ENCODE data around the gene OXCT2.

Gene OXCT2

DNA sequence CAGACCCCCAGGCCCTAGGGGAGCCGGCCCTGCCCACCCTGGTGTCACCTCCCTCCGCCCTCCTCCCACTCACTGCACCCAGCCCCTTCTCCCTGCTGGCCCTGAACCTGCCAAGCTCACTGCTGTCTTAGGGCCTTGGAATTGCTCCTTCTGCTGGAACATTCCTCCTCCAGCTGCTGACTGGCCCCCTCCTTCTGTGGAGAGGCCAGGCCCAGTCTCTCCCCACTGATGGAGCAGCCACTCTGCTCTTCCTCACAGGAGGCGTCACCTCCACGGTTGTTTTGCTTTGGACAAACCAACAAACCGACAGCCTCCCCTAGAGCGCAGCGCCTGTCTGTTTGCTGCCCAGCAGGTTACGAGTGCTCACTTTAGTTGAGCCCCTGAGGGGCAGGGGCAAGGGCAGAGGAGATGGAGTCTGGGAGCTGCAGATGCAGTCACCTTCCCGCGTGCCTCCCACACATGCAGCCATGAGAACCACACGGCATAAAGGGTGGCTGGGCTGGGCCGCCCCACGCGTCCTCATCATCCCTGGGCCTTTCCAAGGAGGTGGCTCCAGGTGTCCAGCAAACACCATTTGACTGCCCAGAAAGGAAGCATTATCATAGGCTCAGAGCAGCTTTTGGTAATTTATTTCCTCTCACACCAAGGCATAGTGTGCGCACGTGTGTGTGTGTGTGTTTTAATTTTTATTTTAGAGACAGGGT, 9.4 kb downstream of the OXCT2 start:
- TF ChIP-seq, protein P1, sequence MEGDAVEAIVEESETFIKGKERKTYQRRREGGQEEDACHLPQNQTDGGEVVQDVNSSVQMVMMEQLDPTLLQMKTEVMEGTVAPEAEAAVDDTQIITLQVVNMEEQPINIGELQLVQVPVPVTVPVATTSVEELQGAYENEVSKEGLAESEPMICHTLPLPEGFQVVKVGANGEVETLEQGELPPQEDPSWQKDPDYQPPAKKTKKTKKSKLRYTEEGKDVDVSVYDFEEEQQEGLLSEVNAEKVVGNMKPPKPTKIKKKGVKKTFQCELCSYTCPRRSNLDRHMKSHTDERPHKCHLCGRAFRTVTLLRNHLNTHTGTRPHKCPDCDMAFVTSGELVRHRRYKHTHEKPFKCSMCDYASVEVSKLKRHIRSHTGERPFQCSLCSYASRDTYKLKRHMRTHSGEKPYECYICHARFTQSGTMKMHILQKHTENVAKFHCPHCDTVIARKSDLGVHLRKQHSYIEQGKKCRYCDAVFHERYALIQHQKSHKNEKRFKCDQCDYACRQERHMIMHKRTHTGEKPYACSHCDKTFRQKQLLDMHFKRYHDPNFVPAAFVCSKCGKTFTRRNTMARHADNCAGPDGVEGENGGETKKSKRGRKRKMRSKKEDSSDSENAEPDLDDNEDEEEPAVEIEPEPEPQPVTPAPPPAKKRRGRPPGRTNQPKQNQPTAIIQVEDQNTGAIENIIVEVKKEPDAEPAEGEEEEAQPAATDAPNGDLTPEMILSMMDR (IDR thresholded peaks at IDR 0.05; ENCODE audit: control insufficient read depth, insufficient read depth, low read depth, low read length, missing control alignments), result no peak
- DNase-seq (ENCODE audit: low read depth), result no peak
- no peak overlapping the region for H3K4me3 ChIP-seq (ENCODE audit: control insufficient read depth, low read depth, low read length)

DNA sequence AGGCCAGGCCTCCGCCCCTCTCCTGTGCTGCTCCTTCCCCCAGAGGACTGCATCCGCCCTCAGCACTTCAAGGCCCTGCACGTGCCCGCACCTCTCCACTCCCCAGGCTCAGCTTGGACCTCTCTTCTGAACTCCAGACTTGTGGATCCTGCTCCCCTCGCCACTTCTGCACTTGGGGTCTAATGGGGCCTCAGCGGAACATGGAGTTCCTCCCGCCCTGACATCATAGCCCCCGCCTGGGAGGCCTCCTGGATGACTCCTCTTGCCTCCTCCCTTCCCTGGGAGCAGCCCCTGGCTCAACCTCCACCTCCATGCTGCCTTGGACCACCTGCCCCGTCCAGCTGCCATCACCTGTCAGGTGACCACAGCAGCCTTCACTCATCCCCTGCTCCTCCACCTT, 10.1 kb downstream of the OXCT2 start:
- TF ChIP-seq, protein P1 (IDR thresholded peaks at IDR 0.05; ENCODE audit: control insufficient read depth, insufficient read depth, low read depth, low read length, missing control alignments), result no peak
- no peak for DNase-seq (ENCODE audit: low read depth)

DNA sequence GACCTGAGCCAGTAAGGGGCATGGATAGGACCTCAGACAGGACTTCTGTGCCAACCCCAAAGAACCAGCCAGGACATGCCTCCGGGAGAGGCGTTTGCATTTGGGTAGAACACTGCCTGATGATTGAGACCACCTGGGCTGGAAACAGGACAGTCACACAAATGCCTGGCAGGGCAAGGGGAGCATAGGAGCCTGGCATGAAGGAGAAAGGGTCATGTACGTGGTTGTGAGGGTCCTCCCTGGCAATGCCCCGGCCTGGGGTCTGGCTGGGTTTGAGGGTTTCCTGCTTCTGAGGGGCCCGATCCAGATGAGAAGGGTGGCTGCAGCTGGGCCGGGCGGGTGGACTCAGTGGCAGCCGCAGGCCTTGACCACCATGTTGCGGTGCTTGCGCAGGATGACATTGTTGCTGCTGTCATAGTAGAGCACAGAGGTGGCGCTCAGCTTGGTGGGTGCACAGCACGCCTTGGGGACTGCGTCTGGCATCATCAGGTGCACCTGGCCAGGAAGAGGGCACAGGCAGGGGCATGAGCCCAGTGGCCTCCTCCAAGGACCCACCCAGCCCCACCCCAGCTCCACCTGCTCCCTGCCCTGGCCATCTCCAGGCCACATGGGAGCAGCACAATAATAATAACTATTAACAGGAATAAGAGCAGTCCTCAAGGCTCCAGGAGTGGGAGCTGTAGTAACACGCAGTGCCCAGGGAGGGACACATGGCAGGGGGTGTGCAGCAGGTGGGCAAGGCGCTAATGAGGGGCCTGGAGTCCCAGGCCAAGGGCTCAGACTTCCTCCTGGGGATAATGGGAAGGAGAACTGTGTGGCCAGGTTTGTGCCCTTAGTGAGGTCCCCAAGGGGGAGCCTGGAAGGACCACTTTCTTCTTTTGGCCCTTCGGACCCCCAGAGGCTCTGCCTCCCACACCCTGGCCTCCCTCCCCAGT, 10.8 kb downstream of the OXCT2 start:
- TF ChIP-seq, protein P1 (IDR thresholded peaks at IDR 0.05; ENCODE audit: control insufficient read depth, insufficient read depth, low read depth, low read length, missing control alignments), result no peak
- DNase-seq (ENCODE audit: low read depth), result no peak
- no peak overlapping the region for H3K4me3 ChIP-seq (ENCODE audit: control insufficient read depth, low read depth, low read length)

More for the DNA sequence above, 10.1 kb downstream of the OXCT2 start:
- no peak overlapping the region for H3K4me3 ChIP-seq (ENCODE audit: control insufficient read depth, low read depth, low read length)

DNA sequence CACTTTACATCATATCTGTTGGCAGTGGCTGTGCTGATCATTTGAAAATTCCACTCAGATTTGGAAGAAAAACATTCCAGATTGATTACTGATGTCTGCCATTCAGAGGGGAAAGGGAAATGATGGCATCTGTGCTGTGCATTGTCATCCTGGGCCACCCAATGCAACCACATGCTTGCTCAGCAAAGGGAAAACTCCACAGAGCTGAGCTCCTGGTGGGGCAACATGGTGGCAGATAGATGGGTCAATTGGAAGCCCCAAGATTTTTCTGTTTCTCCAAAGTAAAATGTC, 11.8 kb downstream of the OXCT2 start:
- H3K4me3 ChIP-seq (ENCODE audit: control insufficient read depth, low read depth, low read length), result no peak overlapping the region
- no peak for DNase-seq (ENCODE audit: low read depth)
- TF ChIP-seq, protein P1 (IDR thresholded peaks at IDR 0.05; ENCODE audit: control insufficient read depth, insufficient read depth, low read depth, low read length, missing control alignments), result no peak

DNA sequence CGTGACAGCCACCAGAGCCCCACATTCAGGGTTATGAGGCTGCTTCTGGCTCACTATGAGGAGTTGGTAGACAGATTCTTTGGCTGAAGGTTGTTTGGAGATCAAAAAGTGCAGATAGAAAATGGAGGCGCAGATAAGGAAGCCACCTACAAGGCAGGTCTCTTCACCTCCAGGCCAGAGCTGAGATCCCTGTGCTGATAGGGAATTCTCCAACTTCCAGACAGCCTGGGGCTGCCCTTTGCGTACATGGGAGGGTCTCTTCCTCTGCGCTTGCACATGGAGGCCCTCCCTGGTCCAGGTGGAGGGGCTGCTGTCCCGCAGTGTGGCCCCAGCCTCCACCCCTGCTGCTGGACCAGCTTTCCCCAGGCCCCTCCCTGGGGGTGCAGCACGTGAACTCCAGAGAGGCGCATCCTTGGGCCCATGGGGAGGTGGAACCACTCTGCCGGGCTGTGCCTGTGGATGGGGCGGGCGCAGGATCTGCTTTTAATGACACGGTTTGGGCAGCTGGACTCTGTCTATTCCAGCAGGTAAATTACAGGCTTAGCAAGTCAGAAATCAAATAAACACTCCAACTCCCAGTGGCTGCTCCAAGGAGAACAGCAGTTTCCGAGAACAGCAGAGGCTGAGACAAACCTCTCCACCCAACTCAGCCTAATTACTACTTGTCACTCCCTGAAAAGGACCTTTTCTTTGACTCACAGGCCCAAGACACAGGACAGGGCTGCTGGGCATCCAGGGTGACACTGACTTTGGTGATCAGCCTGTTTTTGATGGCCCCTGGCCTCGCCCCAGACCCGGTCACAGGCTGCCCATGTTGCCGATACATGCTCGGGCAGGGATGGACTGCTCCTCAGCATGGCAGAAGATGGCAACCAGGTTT, 12.4 kb downstream of the OXCT2 start:
- no peak for DNase-seq (ENCODE audit: low read depth)
- no peak overlapping the region for H3K4me3 ChIP-seq (ENCODE audit: control insufficient read depth, low read depth, low read length)
- TF ChIP-seq, protein P1 (IDR thresholded peaks at IDR 0.05; ENCODE audit: control insufficient read depth, insufficient read depth, low read depth, low read length, missing control alignments), result no peak

DNA sequence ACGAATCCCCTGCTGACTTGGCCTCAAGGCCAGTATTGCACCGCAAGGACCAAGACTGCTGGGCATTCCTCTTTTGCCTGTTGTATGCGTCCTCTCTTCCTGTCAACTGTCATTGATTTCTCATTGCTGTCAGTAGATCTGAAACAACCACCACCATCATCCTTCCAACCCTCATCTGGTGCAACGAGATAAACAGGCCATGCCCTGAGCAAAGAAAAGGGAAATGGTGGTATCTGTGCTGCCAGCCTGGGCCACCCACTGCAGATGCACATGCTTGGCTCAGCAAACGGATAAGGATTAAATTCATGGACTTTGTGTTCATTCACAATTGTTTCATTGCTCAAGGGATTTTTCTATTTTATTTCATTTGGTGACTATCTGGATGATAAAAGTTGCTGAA, 13.6 kb downstream of the OXCT2 start:
- DNase-seq (ENCODE audit: low read depth), result no peak
- no peak overlapping the region for H3K4me3 ChIP-seq (ENCODE audit: control insufficient read depth, low read depth, low read length)
- TF ChIP-seq, protein P1 (IDR thresholded peaks at IDR 0.05; ENCODE audit: control insufficient read depth, insufficient read depth, low read depth, low read length, missing control alignments), result no peak
